LNCAP (cell line): Measurements from ENCODE around the gene MVD.

ENCODE experiments used
- TF ChIP-seq, protein P1 (sequence below): fragments of 450-650 bp; IDR thresholded peaks from 2 replicates; pipeline ENCODE4 v1.5.1; 2017; ENCODE audit warnings: mild to moderate bottlenecking

The MVD gene

DNA sequence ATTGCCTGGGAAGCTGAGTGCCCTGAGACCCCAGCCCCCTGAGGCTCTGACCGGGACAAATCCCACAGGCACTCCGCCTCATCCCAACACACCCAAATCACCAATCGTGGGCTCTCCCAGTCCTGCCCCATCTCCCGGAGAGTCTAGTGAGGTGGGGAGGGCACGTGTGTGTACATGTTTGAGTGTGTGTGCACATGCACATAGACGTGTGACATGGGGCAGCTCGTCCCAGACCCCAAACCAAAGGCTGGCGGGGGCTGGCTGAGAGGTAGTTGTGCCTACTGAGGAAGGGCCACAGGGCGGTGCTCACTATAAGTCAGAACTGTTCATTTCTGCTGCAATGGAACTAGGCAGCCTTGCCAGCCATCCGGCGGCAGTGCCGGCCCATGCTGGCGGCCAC lies 14.8 kb upstream of the MVD start:
- TF ChIP-seq, protein P1, sequence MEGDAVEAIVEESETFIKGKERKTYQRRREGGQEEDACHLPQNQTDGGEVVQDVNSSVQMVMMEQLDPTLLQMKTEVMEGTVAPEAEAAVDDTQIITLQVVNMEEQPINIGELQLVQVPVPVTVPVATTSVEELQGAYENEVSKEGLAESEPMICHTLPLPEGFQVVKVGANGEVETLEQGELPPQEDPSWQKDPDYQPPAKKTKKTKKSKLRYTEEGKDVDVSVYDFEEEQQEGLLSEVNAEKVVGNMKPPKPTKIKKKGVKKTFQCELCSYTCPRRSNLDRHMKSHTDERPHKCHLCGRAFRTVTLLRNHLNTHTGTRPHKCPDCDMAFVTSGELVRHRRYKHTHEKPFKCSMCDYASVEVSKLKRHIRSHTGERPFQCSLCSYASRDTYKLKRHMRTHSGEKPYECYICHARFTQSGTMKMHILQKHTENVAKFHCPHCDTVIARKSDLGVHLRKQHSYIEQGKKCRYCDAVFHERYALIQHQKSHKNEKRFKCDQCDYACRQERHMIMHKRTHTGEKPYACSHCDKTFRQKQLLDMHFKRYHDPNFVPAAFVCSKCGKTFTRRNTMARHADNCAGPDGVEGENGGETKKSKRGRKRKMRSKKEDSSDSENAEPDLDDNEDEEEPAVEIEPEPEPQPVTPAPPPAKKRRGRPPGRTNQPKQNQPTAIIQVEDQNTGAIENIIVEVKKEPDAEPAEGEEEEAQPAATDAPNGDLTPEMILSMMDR, result no peak

DNA sequence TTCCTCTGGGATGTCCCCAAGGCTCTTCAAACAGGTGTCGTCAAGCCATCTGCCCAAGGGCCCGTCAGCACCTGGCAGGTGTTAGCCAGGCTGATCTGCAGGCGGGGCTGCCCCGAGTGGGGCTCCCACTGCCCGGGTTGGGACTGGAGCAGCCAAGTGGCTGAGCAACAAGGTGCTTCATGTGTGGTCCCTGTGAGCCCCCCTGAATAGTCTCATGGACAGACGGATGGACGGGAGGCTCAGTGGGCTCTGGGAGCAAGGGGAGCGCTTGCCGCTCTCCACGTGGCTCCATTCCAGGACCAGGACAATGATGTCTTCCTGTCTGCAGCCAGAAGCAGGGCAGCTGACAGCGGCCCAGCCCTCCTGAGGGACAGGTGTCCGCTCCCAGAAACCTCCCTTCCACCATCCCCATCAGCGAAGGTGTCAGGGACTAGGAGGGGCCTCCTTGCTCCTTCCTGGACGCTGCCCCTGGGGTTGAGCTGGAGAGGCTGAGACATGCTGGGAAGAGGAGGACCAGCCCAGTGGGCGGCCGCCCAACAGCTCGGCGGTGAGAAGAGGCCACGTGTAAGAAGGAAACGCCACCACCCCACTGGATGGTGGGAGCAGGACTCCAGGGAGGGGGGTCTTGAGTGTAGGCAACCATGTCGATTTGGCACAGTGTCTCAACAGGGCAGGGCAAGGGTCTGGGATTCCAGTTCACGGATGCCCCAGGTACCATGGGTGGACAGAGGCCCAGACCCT lies 13.8 kb upstream of the MVD start:
- TF ChIP-seq, protein P1, result no peak

GRCh38 chr16:88673716-88674379 lies 11.0 kb upstream of the MVD start:
- TF ChIP-seq, protein P1, result no peak

GRCh38 chr16:88672776-88673175 lies 9.9 kb upstream of the MVD start:
- TF ChIP-seq, protein P1, result peak; percentile 21; the same call in 1 of the 2 replicates

- TF ChIP-seq, protein P1, result no peak
Observed at GRCh38 chr16:88671806-88672205, 8.9 kb upstream of the MVD start.

DNA sequence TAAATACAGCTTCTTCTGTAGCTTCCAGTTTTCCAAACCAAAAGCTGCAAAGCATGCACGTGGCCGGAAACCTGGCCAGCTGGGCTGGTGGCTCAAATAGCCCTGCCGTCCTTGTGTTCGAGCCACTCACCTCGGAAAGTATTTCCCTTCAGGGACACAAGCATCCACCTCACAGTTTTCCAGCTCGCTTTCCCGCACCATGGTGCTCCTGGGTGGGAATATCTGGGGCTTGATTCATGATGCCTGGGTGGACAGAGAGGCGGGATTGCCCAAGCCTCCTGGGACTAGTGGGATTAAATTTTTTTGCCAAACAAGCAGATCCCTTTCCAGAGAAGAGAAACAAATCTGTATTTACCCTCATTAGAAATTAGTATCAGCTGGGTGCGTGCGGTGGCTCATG lies 7.1 kb upstream of the MVD start:
- TF ChIP-seq, protein P1, result no peak

GRCh38 chr16:88667461-88667860 lies 4.6 kb upstream of the MVD start:
- TF ChIP-seq, protein P1, result no peak
